Peyer's patch (tissue), 4 donors: ENCODE measurements around the gene B3GAT3. TPM values are rescaled to one million over a fixed set of nuclear protein-coding genes. Genes with fewer than 3 reads are reported as not detected.

Source experiments
- DNase-seq, 3 donors: peaks; one replicate each; pipeline ENCODE4 v3.0.0-alpha.2; 2017 to 2019
- H3K27ac ChIP-seq, 4 donors: fragments of 200-600 bp; sonication (generic); one replicate each; pipeline ENCODE4 v1.5.1; 2016 to 2019
- H3K27me3 ChIP-seq, 2 donors: fragments of 200-600 bp; sonication (generic); one replicate each; pipeline ENCODE4 v1.5.1; 2019
- H3K36me3 ChIP-seq, 3 donors: fragments of 200-600 bp; sonication (generic); one replicate each; pipeline ENCODE4 v1.5.1; 2016 to 2019
- H3K4me1 ChIP-seq, 4 donors: fragments of 200-600 bp; sonication (generic); one replicate each; pipeline ENCODE4 v1.5.1; 2016 to 2019
- H3K4me3 ChIP-seq, 4 donors: fragments of 200-600 bp; sonication (generic); 1 replicate in 3 of 4; 2 replicates in 1 of 4; pipeline ENCODE4 v1.5.1; 2016 to 2019; ENCODE audit warnings: mild to moderate bottlenecking in 1 of 4
- H3K9me3 ChIP-seq, 4 donors: fragments of 200-600 bp; sonication (generic); one replicate each; pipeline ENCODE4 v1.5.1; 2016 to 2019; ENCODE audit warnings: mild to moderate bottlenecking in 1 of 4
- POLR2A ChIP-seq, 2 donors: fragments of 450-650 bp; IDR thresholded peaks; one replicate each; pipeline ENCODE4 v1.5.1; 2017; ENCODE audit warnings: antibody characterized with exemption in 2 of 2, mild to moderate bottlenecking in 2 of 2, moderate library complexity in 2 of 2
- total RNA-seq, 4 donors: library from RNA; depleted of rRNA; stranded (reverse); fragments of >200 nt; gene quantifications; one replicate each; pipeline ENCODE4 v1.1.0, GENCODE V29; 2016
- TF ChIP-seq, protein P1 (sequence below), 6 experiments: fragments of 450-650 bp in 4 of 6; fragments of 200-600 bp in 2 of 6; sonication (generic) in 1 of 6; IDR thresholded peaks; one replicate each; pipeline ENCODE4 v1.5.1; 2017 to 2019; ENCODE audit warnings: antibody characterized with exemption in 6 of 6, mild to moderate bottlenecking in 3 of 6, moderate library complexity in 1 of 6

The B3GAT3 gene
- total RNA-seq, 4 donors from 2014 or later, result 26.6 to 88.3 (median 38.0) TPM

DNA sequence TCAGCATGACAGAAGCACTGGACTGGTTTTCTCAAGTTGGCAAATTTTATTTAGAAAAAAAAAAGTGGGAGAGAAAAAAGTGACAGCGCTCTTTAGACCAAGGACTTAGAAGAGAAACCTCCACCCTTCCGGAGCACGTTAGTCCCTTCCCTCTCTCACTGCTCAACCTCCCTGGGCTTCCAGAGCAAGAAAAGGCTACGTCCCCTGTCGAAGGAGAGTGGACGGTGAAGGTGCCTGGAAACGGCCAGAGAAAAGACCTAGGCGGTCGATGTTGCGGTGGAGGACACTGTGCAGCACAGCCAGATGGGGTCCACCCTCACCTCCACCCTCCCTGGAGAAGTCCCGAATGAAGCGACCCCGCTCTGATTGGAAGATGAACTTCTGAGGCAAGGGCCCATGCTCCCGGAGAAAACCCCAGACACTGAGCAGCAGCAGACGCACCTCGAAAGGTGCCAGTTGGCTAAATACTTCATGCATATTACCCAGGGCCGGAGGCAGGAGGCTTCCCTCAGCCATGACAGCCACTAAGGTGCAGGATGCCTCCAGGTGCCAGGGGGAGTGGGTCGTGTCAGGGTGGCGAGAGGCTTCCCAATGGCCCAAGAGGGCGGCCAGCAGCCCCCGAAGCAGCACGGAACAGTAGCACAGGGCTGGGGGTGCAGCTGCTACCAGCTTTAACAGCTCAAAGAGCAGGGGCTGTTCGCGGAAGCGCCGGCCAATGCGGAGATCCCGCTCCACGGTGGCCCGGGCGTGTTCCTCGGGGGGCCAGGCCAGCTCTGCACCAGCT lies 25.2 kb upstream of the B3GAT3 start:
- H3K27ac ChIP-seq, result peak overlapping the region in 2 of 4 donors; percentile 39 to 93

DNA sequence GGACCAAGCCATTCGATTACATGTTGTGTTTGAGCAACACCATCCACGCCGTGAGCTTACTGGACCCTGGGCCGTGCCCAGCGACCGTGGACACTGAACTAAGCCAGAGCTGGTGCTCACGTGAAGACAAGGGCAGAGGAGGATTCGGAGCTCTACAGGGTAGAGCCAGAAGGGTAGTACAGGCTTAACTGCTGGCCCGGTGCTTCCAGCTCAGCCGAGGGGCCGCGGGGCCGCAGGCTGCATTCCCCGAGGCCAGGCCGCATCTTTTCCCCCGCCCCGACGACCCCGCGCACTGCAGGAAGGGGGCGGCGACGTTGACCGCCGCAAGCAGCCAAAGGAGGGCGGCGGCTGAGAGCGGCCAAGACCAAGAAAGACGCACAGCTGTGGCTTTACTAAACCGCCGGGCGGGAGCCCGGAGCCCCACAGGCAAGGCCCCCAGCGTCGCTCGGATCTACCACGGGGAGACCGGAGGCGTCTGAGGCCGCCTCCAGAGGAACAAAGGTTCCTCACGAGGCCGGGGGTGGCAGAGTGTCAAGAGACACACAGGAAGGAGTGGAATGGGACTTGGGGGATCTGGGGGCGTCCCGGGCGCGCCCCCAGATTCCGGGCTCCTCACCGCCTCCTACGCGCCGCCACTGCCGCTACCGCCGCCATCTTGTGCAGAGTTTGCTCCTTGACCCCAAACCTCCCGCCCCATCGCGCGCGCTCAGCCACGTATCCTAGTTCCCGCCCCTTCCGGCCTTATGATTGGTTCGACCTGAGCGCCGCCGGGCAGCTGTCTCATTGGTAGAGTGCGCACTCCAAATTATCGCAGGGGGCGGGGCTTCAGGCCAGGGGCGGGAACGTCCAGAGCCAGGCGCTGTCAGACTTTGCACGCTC lies 24.4 kb upstream of the B3GAT3 start, which contains the start of gene GANAB:
TSS of gene GANAB (minus strand) at position 668 of the 879 bp plus-strand sequence. CDS start at position 654, 14 bp downstream.
- Histone ChIP-seq H3K27me3 (no peaks in the 10 kb centered on the region), H3K4me3 (peak within 1 kb of the TSS; percentile 68 to 99 (median 90)), H3K36me3 (peaks cover 0 to 45% (median 0%) of the 10 kb centered on the region in 3 donors), H3K27ac (peak within 1 kb of the TSS; percentile 79 to 93 (median 92)), H3K4me1 (peaks cover 0 to 22% (median 6%) of the 10 kb centered on the region in 4 donors), H3K9me3 (no peaks in the 10 kb centered on the region)
- peak; percentile 83 to 89 for TF ChIP-seq POLR2A (IDR thresholded peaks at IDR 0.05)
- TF ChIP-seq, protein P1, sequence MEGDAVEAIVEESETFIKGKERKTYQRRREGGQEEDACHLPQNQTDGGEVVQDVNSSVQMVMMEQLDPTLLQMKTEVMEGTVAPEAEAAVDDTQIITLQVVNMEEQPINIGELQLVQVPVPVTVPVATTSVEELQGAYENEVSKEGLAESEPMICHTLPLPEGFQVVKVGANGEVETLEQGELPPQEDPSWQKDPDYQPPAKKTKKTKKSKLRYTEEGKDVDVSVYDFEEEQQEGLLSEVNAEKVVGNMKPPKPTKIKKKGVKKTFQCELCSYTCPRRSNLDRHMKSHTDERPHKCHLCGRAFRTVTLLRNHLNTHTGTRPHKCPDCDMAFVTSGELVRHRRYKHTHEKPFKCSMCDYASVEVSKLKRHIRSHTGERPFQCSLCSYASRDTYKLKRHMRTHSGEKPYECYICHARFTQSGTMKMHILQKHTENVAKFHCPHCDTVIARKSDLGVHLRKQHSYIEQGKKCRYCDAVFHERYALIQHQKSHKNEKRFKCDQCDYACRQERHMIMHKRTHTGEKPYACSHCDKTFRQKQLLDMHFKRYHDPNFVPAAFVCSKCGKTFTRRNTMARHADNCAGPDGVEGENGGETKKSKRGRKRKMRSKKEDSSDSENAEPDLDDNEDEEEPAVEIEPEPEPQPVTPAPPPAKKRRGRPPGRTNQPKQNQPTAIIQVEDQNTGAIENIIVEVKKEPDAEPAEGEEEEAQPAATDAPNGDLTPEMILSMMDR (IDR thresholded peaks at IDR 0.05), result no peak
- DNase-seq, result peak; percentile 100

More for the DNA sequence above, 25.2 kb upstream of the B3GAT3 start:
- no peak for DNase-seq
- H3K36me3 ChIP-seq, result peaks cover 0 to 45% (median 0%) of the 10 kb centered on the region in 3 donors
- H3K4me1 ChIP-seq, result peaks cover 0 to 30% (median 10%) of the 10 kb centered on the region in 4 donors
- H3K27me3 ChIP-seq, result no peaks in the 10 kb centered on the region
- peak overlapping the region in 2 of 4 donors; percentile 96 to 99 for H3K4me3 ChIP-seq
- H3K9me3 ChIP-seq, result no peaks in the 10 kb centered on the region
- TF ChIP-seq, protein P1 (IDR thresholded peaks at IDR 0.05), result no peak
- TF ChIP-seq POLR2A (IDR thresholded peaks at IDR 0.05), result no peak

DNA sequence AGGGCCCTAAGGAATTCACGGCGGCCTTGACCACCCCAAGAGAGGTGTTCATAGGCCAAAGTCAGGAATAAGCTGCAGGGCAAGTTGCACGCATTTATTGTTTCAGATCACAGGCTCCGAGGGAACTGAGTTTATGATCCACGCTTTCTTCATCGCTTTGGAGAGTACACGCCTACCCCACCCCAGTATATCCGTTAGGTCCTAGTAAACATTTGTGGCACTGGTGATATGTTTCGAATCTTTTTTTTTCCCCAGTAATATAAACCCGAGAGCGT lies 23.8 kb upstream of the B3GAT3 start:
- TF ChIP-seq, protein P1 (IDR thresholded peaks at IDR 0.05), result no peak
- TF ChIP-seq POLR2A (IDR thresholded peaks at IDR 0.05), result no peak
- H3K27ac ChIP-seq, result peak overlapping the region; percentile 79 to 93 (median 92)
- H3K4me3 ChIP-seq, result peak overlapping the region; percentile 68 to 99 (median 90)
- H3K4me1 ChIP-seq, result peaks cover 0 to 22% (median 6%) of the 10 kb centered on the region in 4 donors
- DNase-seq, result no peak
- no peaks in the 10 kb centered on the region for H3K27me3 ChIP-seq
- H3K36me3 ChIP-seq, result peaks cover 0 to 45% (median 0%) of the 10 kb centered on the region in 3 donors
- H3K9me3 ChIP-seq, result no peaks in the 10 kb centered on the region

DNA sequence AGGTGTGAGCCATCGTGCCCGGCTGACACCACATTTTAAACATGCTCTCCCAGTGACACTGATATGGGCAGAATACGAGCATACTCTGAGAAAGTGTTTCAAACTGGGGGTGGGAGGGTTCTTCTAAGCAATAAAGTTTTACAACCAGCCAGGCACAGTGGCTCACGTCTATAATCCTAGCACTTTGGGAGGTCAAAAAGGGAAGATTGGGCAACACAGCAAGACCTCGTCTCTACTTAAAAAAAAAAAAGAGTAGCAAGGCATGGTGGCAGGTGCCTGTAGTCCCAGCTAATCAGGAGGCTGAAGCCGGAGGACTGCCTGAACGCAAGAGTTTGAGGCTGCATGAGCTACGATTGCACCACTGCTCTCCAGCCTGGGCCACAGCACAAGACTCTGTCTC lies 22.4 kb upstream of the B3GAT3 start:
- Histone ChIP-seq H3K27ac (no peak overlapping the region), H3K4me1 (peaks cover 0 to 22% (median 6%) of the 10 kb centered on the region in 4 donors), H3K36me3 (peaks cover 0 to 44% (median 0%) of the 10 kb centered on the region in 3 donors), H3K9me3 (no peaks in the 10 kb centered on the region), H3K27me3 (no peaks in the 10 kb centered on the region), H3K4me3 (no peak overlapping the region)
- TF ChIP-seq, protein P1 (IDR thresholded peaks at IDR 0.05), result no peak
- TF ChIP-seq POLR2A (IDR thresholded peaks at IDR 0.05), result no peak
- no peak for DNase-seq

DNA sequence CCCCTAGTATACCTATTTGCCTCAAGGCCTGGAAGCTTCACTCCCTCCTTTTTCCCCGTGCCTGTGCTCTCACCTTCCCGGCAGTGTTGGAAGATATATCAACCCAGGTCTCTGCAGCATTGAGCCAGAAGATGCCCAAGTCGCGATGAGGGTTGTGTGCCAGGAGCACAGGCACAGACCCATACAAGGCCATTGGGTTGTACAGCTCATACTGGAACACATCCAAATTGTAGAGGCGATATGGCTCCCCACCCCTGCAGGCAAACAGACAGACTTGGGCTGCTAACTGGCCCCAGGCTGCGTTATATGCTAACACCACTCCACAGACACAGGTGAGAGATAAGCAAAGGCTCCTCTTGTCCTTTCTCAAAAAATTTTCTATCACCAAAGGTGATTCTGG lies 10.7 kb upstream of the B3GAT3 start:
- H3K27me3 ChIP-seq, result no peaks in the 10 kb centered on the region
- H3K36me3 ChIP-seq, result peaks cover 0 to 97% (median 6%) of the 10 kb centered on the region in 3 donors
- H3K4me1 ChIP-seq, result no peaks in the 10 kb centered on the region
- H3K9me3 ChIP-seq, result no peaks in the 10 kb centered on the region
- no peak overlapping the region for H3K27ac ChIP-seq
- no peak overlapping the region for H3K4me3 ChIP-seq
- no peak for DNase-seq
- no peak for TF ChIP-seq POLR2A (IDR thresholded peaks at IDR 0.05)
- TF ChIP-seq, protein P1 (IDR thresholded peaks at IDR 0.05), result no peak
